Medulla oblongata (tissue), 1 donor: ENCODE measurements around the gene NPIPA3.
"Not testable (repeated sequence)": the region's sequence is repeated elsewhere in the genome, so short reads cannot be mapped to it uniquely, and the experiment has no call there.

ENCODE experiments used
- DNase-seq: peaks from one replicate; pipeline ENCODE4 v3.0.0-alpha.2; 2015; ENCODE audit errors: extremely low spot score

The NPIPA3 gene

DNA sequence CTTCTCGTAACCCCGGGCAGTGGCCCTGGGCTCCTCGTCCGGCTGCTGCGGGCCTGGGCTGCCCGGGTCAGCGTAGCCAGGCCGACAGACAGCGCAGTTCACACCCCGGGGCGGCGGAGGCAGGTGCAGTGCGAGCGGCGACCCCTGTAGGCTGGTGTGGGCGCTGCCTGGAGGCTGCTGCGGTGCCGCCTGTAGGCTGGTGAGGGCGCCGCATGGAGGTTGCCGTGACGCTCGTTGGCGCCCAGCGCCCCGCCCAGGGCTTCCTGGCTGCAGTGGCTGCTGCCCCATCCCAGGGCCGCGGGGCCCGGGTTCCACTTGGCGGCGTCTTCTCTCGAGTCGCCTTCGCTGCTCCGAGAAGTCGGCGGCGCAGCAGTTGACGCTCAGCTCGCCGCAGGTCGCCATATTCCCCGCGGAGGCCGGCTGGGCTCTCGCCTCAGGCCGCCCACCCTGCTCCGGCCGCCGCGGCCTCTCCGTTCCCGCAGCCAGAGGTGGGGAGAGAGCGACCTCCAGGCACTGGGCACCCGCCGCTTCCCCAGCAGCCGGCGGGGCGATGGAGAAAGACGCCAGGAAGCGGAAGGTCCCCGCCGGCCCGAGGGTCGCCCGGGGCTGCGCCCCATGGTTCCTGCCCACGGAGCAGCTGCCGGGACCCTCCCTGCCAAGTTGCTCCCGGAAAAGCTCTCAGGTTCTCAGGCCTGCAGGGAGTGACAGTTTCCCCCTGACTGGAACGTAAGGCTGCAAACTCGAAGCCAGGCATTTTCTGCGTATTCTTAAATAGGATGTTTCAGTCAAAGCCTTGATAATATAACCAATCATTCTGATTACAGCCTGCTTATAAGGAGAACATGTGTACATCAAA lies at the start of gene NPIPA3:
Gene NPIPA3, plus strand, starts transcription at position 256 of the 856 bp plus-strand sequence. CDS start 5,533 bp downstream, outside the sequence.
- DNase-seq, result not testable (repeated sequence)

DNA sequence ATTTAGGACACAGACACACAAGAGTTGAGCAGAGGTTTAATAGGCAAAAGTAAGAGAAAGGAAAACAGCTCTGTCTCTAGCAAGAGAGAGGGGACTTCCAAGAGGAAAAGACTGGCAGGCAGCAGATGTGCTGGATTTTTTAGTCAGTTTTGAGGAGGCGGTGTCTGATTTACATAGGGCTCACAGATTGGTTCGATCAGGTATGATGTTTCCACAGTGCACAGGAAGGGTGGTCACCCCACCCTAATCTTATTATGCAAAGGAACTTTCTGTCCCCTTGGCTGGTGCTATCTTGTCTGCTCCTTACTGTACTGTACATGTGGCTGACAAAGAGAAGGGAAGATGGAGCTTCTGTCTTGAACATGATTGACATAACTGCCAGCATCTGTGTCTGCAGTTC lies 45.1 kb upstream of the NPIPA3 start:
- DNase-seq, result no peak

- DNase-seq, result no peak
Observed at GRCh38 chr16:14667347-14668266, 35.6 kb upstream of the NPIPA3 start.

DNA sequence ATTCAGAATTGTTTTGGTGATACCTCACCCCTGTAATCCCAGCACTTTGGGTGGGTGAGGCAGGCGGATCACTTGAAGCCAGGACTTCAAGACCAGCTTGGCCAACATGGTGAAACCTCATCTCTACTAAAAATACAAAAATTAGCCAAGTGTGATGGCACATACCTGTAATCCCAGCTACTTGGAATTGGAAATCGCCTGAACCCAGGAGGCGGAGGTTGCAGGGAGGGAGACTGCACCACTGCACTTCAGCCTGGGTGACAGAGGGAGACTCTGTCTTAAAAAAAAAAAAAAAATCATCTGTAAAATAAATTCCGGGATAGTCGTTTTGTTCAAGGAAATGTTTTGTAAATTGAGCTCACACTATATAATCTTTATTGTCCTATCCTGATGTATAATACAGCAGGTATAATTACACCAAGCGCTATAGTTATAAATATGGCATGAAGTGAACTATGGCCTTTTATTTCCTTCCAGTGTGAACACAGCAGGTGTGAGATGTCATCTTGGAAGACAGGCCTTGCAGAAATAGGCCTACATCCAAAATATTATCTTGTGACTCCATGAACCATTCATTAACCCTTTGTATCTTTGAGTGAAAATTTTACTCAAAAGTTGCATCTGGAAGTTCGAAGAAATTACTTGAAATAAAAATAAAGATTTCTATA lies 34.5 kb upstream of the NPIPA3 start:
- DNase-seq, result no peak

GRCh38 chr16:14669776-14670175 lies 33.4 kb upstream of the NPIPA3 start:
- DNase-seq, result no peak

- no peak for DNase-seq
Observed at GRCh38 chr16:14672403-14672971, 30.7 kb upstream of the NPIPA3 start.

DNA sequence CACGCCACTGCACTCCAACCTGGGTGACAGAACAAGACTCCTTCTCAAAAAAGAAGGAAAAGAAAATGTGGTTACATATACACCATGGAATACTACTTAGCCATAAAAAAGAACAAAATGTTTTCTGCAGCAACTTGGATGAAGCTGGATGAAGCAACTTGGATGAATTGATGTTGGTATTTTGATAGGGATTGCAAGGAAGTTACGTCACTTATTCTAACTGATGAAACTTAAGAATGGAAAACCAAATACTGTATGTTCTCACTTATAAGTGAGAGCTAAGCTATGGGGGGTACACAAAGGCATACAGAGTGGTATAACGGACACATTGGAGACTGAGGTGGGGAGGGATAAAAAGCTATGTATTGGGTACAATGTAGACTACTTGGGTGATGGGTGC lies 26.6 kb upstream of the NPIPA3 start:
- DNase-seq, result no peak

GRCh38 chr16:14677627-14678026 lies 25.6 kb upstream of the NPIPA3 start:
- no peak for DNase-seq

DNA sequence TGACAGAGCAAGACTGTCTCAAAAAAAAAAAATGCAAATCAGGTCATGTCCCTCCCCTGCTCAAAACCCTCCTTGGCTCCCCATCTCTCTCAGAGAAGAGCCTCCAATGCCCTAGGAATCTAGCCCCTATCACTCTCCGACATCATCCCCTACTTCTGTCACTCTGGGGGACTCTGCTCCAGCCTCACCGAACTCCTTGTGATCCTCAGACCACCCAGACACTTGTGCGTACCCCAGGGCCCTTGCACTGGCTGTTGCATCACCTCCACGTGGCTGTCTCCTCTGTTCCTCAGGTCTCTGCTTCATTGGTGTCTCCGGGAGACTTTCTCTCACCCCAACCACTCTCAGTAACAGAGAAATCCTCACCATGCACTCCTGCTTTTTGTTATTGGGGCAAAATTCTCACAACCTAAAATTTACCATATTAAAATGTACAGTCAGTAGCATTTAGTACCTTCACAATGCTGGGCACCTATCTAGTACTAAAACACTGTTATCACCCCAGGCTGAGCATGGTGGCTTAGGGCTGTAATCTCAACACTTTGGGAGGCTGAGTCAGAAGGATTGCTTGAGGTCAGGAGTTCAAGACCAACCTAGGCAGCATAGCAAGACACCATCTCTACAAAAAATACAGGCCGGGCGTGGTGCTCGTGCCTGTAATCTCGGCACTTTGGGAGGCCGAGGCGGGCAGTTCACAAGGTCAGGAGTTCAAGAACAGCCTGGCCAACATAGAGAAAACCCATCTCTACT lies 24.3 kb upstream of the NPIPA3 start:
- no peak for DNase-seq

DNA sequence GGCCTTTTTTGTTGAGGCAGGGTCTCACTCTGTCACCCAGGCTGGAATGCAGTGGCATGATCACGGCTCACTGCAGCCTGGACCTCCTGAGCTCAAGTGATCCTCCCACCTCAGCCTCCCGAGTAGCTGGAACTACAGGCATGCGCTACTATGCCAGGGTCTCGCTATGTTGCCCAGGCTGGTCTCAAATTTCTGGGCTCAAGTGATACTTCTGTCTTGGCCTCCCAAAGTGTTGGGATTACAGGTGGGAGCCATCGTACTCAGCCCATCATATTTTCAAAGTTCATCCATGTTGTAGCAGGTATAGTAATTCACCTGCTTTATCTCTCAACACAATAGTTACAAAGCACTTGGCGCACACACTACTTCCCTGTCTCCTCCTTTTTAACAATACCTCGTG lies 22.8 kb upstream of the NPIPA3 start:
- not testable (repeated sequence) for DNase-seq

DNA sequence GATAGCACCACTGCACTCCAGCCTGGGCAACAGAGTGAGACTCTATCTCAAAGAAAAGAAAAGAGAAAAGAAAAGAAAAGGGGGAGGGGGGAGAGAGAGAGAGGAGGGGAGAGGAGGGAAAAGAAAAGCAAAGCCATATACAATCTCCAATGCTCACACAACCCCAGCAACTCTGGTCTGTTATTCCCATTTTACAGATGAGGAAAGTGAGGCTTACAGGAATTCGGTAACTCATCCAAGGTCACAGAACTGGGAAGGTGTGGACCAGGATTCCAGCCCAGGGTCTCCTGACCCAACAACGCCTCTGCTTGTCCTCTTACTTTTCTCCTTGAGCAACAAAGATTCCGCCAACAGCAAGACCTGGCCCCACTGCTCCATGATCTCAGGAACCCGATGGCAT lies 22.1 kb upstream of the NPIPA3 start:
- DNase-seq, result no peak

- no peak for DNase-seq
Observed at GRCh38 chr16:14682121-14682520, 21.1 kb upstream of the NPIPA3 start.

GRCh38 chr16:14685870-14686793 lies 17.1 kb upstream of the NPIPA3 start:
- DNase-seq, result not testable (repeated sequence)

DNA sequence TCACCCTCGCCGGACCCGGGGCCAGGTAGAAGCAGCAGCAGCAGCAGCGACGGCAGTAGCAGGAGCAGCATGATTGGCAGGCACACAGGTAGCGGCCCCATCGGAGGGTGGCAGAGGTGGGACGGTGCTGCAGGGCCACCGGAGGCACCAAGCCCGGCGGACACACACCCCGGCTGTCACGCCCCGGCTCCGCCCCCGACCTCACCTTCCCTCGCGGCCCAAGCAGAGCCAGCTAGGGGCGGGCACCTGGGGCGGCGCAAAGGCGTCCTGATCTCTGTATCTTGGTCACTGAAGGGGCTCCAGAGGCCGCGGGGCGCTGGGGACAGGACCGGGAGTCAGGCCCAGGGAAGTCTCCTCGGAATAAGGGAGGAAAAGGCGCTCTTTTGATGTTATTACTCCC lies 9.1 kb upstream of the NPIPA3 start, which contains the start of gene PLA2G10:
Gene PLA2G10, minus strand, starts transcription at position 180 of the 400 bp plus-strand sequence. Its CDS starts 79 bp downstream, at position 101.
- DNase-seq, result not testable (repeated sequence)

DNA sequence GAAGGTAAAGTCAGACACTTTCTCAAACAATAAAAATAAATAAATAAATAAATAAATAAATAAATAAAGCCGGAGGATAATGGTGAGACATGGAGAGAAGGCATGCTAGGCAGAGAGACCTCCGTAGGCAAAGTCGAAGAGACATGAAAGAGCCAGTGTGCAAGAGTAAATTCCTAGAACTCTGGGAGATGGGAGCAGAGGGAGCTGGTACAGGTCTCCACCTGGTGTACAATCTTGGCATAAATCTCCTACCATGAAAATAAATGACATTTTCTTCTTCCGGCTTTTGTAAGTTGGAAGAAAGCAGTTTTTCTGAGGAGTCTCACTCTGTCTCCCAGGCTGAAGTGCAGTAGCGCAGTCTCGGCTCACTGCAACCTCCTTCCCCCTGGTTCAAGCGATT lies 1.4 kb upstream of the NPIPA3 start:
- DNase-seq, result not testable (repeated sequence)

GRCh38 chr16:14702672-14703071 lies 539 bp upstream of the NPIPA3 start:
- not testable (repeated sequence) for DNase-seq

GRCh38 chr16:14733233-14733632 lies 30.0 kb downstream of the NPIPA3 start:
- DNase-seq, result not testable (repeated sequence)

- DNase-seq, result not testable (repeated sequence)
Observed at GRCh38 chr16:14740832-14741385, 37.7 kb downstream of the NPIPA3 start.

GRCh38 chr16:14741794-14742193 lies 38.6 kb downstream of the NPIPA3 start:
- DNase-seq, result not testable (repeated sequence)
